Esophagus (tissue), 2 donors: ENCODE measurements around the gene ACSS3. TPM values are rescaled to one million over a fixed set of nuclear protein-coding genes. Genes with fewer than 3 reads are reported as not detected.

Source experiments
- H3K27ac ChIP-seq, 2 donors: one replicate each; pipeline ENCODE4 v1.5.1; 2013; ENCODE audit warnings: low read depth in 2 of 2, mild to moderate bottlenecking in 2 of 2, inconsistent platforms in 1 of 2, low read length in 1 of 2, moderate library complexity in 1 of 2
- H3K27me3 ChIP-seq, 2 donors: one replicate each; pipeline ENCODE4 v1.6.1; 2013; ENCODE audit warnings: low read length in 2 of 2, control low read depth in 1 of 2, mild to moderate bottlenecking in 1 of 2; ENCODE audit not compliant: insufficient read depth in 2 of 2, control insufficient read depth in 1 of 2
- H3K36me3 ChIP-seq, 2 donors: one replicate each; pipeline ENCODE4 v1.6.1; 2013; ENCODE audit warnings: low read length in 1 of 2; ENCODE audit not compliant: control insufficient read depth in 2 of 2, insufficient read depth in 2 of 2
- H3K4me1 ChIP-seq, 2 donors: one replicate each; pipeline ENCODE4 v1.6.1; 2013; ENCODE audit warnings: low read length in 1 of 2; ENCODE audit not compliant: control insufficient read depth in 2 of 2, insufficient read depth in 2 of 2
- H3K4me3 ChIP-seq, 2 donors: one replicate each; pipeline ENCODE4 v1.5.1; 2013; ENCODE audit warnings: low read length in 2 of 2, mild to moderate bottlenecking in 2 of 2, low read depth in 1 of 2, moderate library complexity in 1 of 2
- H3K9me3 ChIP-seq, 2 donors: one replicate each; pipeline ENCODE4 v1.6.1; 2013; ENCODE audit warnings: mild to moderate bottlenecking in 2 of 2, low read depth in 1 of 2, low read length in 1 of 2, moderate library complexity in 1 of 2; ENCODE audit not compliant: control insufficient read depth in 2 of 2, insufficient read depth in 1 of 2
- WGBS, 2 donors: extraction: QIAGEN DNeasy Blood & Tissue Kit; methylation state at CpG; one replicate each; pipeline ENCODE4 v1.1.7; 2013; 5-methylcytosine and 5-hydroxymethylcytosine counted together
- polyA plus RNA-seq, 2 donors: library from polyadenylated mRNA; stranded (reverse); fragments of 200-250 nt; gene quantifications; one replicate each; pipeline ENCODE4 v1.2.3, GENCODE V29; 2013
- donor health status: healthy with polysubstance abuse.
- donor health status: Bipolar disorder and iron deficiency.

Gene ACSS3
- polyA plus RNA-seq, 2 donors: 0.31 TPM

DNA sequence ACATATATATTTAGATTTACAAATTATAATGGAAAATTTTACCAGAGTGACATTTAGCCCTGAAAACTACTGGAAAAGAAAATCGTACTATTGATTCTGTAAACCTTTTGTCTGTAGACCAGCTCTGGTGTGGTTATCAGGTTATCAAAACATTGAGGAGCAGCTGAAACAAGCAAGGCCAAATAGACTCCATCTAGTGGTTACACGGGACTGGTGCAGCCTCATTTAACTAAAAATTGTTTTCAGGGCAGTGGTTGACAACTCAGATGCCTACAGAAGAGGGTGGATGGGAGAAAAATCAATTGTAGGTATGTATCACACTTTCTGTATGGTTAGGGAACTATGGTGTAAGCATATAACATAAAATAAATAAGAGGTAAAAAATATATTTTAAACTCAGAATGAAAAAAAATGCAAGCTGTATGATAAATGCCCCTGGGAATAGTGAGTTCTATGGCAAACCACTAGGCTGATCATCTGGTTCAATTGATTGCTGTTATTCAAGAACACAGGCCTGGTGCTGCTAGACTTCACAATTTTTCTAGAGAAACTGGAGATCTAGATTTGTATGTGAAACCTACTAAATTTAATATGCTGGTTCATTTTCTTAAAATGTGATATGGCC is 51.2 kb downstream of the ACSS3 start:
- no peak overlapping the region for H3K27ac ChIP-seq
- WGBS, 2 donors: 9 to 12% methylated on average over 2 of the region's 2 CpGs
- H3K36me3 ChIP-seq: no peaks in the 10 kb centered on the region
- no peak overlapping the region for H3K4me3 ChIP-seq
- no peaks in the 10 kb centered on the region for H3K27me3 ChIP-seq
- H3K4me1 ChIP-seq: no peaks in the 10 kb centered on the region
- no peaks in the 10 kb centered on the region for H3K9me3 ChIP-seq

DNA sequence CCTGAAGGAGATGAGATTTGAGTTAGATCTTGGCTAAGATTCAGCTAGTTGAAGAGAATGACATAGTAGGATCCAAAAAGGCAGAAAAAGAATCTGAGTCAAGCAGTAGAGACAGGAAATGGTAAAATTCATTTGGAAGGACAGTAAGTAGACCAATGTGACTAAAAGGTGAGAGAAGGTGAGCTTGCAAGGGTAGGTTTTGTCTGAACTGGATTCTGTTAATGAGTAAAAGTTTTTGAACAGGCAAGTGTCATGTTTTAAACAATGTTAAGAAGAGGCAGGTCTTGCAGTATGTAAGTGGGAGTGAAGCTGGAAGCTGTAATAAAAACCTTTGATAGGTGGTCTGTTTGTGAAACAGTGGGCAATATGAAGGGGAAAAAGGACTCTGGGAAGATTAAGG is 58.6 kb downstream of the ACSS3 start:
- H3K4me3 ChIP-seq: no peak overlapping the region
- H3K4me1 ChIP-seq: no peaks in the 10 kb centered on the region

DNA sequence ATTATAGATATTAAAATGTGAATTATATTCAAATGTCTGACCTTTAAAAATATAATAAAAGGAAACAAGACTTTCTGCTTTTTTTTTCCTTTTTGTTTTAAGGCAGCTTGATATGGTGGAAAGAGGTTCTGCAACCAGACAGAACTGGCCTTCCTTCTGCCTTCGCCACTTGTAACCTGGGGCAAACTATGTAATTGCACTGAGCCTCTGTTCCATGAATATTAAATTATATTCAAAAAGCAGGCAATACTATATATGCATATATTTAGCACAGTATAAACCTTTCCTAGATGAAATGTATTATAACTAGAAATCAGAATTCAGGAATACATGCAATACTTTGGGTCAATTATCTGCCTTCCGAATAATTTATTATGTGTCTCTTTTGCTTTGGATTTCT is 59.9 kb downstream of the ACSS3 start:
- WGBS, 2 donors: 49 to 70% methylated on average over 2 of the region's 2 CpGs
- H3K4me1 ChIP-seq: no peaks in the 10 kb centered on the region
- H3K36me3 ChIP-seq: no peaks in the 10 kb centered on the region
- no peaks in the 10 kb centered on the region for H3K9me3 ChIP-seq
- H3K27me3 ChIP-seq: no peaks in the 10 kb centered on the region
- H3K4me3 ChIP-seq: no peak overlapping the region
- H3K27ac ChIP-seq: no peak overlapping the region

More for the DNA sequence above, 58.6 kb downstream of the ACSS3 start:
- Histone ChIP-seq H3K9me3 (no peaks in the 10 kb centered on the region), H3K27me3 (no peaks in the 10 kb centered on the region), H3K36me3 (no peaks in the 10 kb centered on the region), H3K27ac (no peak overlapping the region)

DNA sequence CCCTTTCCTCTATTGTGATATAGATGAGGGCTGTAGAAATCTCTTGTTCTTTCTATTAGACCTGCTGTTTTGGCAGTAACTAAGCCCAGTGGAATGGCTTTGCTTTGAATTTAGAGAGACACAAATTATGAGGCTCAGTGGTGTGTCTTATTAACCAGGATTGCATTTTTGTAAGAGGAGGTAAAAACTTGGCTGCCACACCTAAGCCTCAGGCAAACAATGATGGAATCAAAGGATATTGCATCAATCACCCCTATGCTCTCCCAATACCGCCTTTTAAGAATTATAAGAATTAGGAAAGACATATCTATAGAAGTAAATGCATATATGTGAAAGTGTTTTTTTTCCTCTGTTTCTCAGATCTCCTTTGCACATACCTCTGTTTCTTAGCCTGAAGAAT is 63.3 kb downstream of the ACSS3 start:
- H3K4me3 ChIP-seq: no peak overlapping the region
- WGBS, 2 donors: 69 to 77% methylated on average over 1 of the region's 1 CpG
- no peak overlapping the region for H3K27ac ChIP-seq
- H3K9me3 ChIP-seq: no peaks in the 10 kb centered on the region
- no peaks in the 10 kb centered on the region for H3K27me3 ChIP-seq
- no peaks in the 10 kb centered on the region for H3K4me1 ChIP-seq
- H3K36me3 ChIP-seq: no peaks in the 10 kb centered on the region

DNA sequence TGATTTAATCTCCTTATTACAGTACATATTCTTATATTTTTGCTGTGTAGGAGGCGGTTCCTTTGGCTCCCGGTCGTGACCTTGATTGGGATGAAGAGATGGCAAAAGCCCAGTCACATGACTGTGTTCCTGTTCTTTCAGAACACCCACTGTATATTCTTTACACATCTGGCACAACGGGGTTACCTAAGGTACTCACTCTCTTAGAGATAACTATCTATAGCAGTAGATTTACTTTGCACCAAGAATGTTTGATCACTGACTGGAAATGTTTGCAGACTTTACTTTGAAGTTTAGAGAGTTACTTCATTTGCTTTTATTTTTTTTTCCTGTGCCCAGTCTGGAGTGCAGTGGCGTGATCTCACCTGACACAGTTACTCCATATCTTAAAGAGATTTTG is 65.2 kb downstream of the ACSS3 start:
- no peaks in the 10 kb centered on the region for H3K27me3 ChIP-seq
- no peak overlapping the region for H3K27ac ChIP-seq
- H3K9me3 ChIP-seq: no peaks in the 10 kb centered on the region
- no peaks in the 10 kb centered on the region for H3K36me3 ChIP-seq
- H3K4me3 ChIP-seq: no peak overlapping the region
- no peaks in the 10 kb centered on the region for H3K4me1 ChIP-seq
- WGBS, 2 donors: 58 to 59% methylated on average over 5 of the region's 5 CpGs

DNA sequence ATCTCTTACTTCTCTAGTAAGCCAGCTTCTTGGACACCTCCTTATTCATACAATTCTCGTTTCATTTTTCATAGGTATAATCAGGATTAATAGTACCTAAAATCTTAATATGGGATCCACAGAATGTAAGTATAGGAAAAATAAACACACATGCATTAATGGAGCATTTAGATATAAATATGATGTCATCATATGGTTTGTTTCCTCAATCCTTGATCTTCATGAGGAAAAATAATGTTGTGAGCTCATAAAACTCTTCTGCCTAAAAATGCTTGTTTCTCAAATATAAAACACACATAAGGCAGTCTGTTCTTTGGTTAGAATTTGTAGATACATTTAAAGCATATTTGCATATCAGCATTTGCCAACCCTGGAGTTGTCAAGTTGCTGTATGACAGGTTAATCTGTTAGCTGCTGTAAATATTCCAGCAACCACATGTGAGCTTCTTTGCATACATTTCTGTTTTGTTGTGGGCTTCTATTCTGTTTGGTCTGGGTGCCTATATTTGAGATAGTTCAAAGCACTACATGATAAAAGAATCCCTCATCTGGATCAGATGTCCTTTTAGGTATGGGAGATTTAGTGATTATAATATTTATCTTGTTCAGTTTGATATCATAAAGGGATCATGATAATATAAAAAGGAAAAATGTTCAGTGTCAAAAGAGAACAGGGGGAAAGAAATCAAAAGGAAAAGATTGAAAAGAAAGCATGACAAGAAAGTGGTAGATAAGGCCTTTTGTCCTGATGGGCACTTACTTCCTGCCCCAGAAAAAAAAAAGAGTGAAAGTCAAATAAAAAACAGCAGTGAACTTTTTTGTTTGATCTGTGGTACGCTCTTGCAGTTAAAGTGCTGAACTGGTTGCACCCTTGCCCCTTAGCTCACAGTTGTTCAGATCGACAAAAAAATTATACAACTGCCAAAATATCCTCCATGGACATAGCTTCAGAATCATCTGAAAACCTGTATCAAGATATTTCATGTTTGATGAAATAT is 68.6 kb downstream of the ACSS3 start:
- H3K36me3 ChIP-seq: no peaks in the 10 kb centered on the region
- whole genome bisulfite sequencing, 2 donors: 55 to 61% methylated on average over 3 of the region's 3 CpGs
- no peaks in the 10 kb centered on the region for H3K27me3 ChIP-seq
- no peak overlapping the region for H3K4me3 ChIP-seq
- H3K9me3 ChIP-seq: no peaks in the 10 kb centered on the region
- H3K27ac ChIP-seq: no peak overlapping the region
- no peaks in the 10 kb centered on the region for H3K4me1 ChIP-seq

DNA sequence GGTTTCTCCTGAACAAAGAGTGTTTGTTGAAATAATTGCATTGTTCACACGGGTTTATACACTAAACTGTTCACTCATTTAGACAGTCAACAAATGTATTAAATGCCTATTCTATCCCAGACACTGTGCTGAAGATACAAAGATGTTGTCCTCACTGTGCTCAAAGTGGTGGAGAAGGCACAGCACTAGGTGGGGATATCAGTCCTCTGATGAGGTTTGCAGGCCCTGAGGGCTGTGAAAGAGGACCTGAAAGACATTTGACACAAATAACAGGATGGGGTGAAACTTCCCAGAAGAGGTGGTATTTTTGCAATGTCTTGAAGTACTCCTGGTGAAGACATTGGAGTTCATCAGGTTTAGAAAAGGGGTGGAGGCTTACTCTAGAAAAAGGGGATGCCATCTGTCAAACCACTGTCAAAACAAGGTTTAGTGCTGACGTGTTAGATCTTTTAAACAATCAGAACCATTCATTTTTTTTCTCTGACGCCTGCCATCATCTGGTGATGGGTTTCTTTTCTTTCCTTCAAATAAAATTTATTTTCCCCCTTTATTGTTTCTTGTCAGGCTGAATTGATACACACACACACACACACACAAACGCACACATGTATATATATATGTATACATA is 69.5 kb downstream of the ACSS3 start:
- H3K4me1 ChIP-seq: no peaks in the 10 kb centered on the region
- H3K36me3 ChIP-seq: no peaks in the 10 kb centered on the region
- WGBS, 2 donors: 59 to 61% methylated on average over 4 of the region's 4 CpGs

DNA sequence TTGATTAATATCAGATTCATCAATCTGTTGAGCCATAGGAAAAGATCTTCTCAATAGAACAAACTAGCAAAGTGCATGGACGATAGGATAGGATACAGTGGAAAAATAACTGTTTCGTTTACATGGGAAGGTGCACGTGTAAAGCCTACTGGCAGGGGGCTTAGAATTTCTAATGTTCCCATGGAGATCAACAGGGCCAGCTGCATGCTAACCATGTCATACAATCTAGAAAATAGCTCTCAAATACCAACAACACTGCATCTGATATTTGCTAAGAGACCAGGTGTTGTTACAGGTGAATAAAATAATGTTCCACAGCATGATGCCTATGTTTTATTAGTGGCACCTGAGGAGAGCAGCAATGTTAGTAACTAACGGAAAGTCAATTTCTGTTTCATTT is 72.5 kb downstream of the ACSS3 start:
- Histone ChIP-seq H3K27ac (no peak overlapping the region), H3K4me3 (no peak overlapping the region), H3K36me3 (no peaks in the 10 kb centered on the region), H3K9me3 (no peaks in the 10 kb centered on the region), H3K4me1 (no peaks in the 10 kb centered on the region), H3K27me3 (no peaks in the 10 kb centered on the region)
- WGBS, 2 donors: 62 to 72% methylated on average over 4 of the region's 4 CpGs

More for the DNA sequence above, 69.5 kb downstream of the ACSS3 start:
- Histone ChIP-seq H3K9me3 (no peaks in the 10 kb centered on the region), H3K27me3 (no peaks in the 10 kb centered on the region), H3K27ac (no peak overlapping the region), H3K4me3 (no peak overlapping the region)

DNA sequence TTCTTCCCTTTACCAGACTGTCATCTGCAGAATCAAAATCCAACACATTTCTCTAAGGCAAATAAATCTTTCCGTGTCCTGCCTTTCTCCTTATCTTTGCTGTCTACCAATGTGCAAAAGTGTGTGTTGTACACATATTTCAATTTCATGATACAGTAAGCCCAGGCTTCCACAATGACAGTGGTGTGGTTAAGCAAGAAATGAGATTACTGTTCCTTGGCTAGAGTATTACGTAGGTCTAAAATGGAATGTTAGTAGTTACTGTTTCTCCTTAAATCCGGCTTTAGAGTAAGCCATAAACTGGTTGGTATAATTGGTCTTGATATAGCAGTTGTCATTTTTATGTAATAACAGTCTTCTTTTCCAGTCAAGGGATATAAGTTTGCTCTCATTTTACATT is 82.0 kb downstream of the ACSS3 start:
- H3K27ac ChIP-seq: no peak overlapping the region
- H3K27me3 ChIP-seq: no peaks in the 10 kb centered on the region
- 86 to 87% methylated on average over 3 of the region's 3 CpGs for WGBS, 2 donors
- no peaks in the 10 kb centered on the region for H3K36me3 ChIP-seq
- peaks cover 0 to 4% of the 10 kb centered on the region in 2 donors for H3K9me3 ChIP-seq
- H3K4me1 ChIP-seq: no peaks in the 10 kb centered on the region
- H3K4me3 ChIP-seq: no peak overlapping the region
